GM18508 (cell line): Measurements from ENCODE around the gene NUP88.
"Not testable (repeated sequence)": the region's sequence is repeated elsewhere in the genome, so short reads cannot be mapped to it uniquely, and the experiment has no call there.

Experiments used
- ATAC-seq: cut with Tn5 transposase; IDR thresholded peaks from one replicate; pipeline ENCODE4 v1.9.1; 2021; ENCODE audit warnings: moderate number of reproducible peaks; ENCODE audit not compliant: insufficient read depth, unreplicated experiment

Gene NUP88

DNA sequence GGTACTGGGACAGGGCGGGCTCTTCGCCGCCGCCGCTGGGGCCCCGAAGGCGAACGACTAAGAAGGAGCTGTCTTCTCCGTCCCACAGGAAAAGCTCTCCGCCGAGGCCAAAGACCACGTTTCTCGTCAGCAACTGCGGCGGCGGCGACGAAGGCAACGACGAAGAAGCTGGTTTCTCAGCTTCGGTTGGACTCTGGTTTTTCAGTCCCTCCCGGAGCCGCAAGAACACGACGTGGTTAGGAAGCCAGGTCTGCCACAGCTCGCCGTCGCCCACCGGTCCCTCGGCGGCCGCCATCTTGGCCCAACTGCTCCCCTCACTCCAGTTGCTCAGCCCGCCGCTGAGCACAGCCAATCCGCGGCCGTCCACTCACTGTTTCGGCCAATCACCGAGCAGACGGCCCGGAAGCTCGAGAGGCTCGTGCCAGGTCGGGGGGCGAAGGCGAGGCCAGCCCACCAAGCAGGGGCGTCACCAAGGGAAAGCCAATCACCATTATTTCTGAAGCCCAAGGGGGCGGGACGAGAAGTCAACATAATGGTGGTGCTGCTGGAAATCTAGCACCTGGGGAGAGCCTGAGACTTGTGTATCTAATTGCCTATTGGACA is at the start of gene NUP88:
NUP88 (minus strand) TSS at position 307 of the 603 bp plus-strand sequence; CDS start at position 295, 12 bp downstream.
- ATAC-seq = peak; percentile 43

DNA sequence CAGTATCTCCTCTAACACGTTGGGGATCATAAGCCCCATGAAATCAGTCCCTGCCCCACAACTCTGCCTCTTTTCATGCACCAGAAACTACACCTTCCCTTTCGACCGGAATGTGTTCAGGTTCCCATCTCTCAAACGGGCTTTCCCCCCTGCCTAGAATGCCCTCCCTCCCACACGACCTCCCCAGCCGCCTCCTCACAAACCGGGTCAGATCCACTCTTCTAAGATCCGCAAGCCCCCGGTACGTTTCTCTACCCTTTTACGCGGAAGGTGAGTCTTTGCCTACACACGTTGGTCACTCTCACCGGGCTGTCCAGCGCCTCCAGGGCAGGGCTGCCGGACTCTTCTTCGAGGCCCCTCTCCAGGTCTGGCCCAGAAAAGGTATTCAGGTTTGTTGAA is 48.6 kb upstream of the NUP88 start:
- no peak for ATAC-seq

DNA sequence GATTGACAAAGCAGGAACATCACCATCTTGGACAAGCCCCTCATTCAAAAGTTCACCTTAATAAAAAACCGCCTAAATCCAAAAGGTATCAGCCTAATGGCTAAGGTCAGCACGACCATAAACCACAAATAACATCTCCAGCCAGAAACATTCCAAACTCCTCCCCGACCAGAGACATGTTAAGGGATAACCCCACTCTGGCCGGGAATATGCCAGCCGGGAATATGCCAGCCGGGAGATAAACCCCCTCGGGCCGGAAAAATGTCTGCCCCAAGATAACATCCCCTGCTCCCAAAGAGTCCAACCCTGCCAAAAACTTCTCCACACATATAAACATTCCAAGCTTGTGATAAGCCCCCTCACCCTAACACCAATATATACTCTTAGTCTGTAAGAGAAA is 48.0 kb upstream of the NUP88 start:
- ATAC-seq = no peak

DNA sequence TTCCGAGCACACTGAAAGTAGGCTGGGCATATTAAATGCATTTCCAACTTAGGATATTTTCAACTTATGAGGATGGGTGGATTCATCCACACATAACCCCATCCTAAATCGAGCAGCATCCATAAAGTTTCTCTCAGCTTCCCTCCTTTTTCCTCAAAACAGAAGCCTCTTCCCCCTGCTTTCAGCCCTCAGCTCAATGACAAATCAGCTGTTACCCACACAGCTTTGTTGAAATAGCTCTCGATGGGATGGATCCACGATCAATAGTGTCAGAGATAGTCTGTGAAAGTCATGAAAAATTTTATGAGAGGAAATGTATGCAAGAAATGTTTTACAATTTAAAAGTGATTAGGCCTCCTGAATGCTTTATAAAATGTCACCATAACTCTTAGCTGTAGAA is 46.8 kb upstream of the NUP88 start:
- no peak for ATAC-seq

GRCh38 chr17:5464717-5465507 is 45.5 kb upstream of the NUP88 start:
- ATAC-seq = no peak

GRCh38 chr17:5446786-5447185 is 27.3 kb upstream of the NUP88 start:
- ATAC-seq = no peak

- ATAC-seq = no peak
Measured at GRCh38 chr17:5444209-5444608, 24.7 kb upstream of the NUP88 start.

- ATAC-seq = no peak
Measured at GRCh38 chr17:5443728-5444127, 24.3 kb upstream of the NUP88 start.

DNA sequence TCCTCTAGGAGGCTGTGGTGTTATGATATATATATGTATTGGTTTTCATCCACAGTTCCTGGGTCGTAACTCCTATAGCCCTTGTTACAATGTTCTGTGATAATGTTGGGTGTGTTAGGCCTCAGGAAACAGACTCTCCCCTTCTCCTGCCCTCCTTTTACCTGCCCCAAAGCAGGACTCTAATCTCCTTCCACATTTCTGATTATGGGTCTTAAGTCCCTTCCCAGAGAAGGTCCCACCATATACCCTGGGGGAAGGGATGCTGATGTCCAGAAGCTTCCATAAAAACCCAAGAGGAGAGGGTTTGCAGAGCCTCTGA is 19.9 kb upstream of the NUP88 start:
- peak; percentile 5 for ATAC-seq

GRCh38 chr17:5438716-5439445 is 19.4 kb upstream of the NUP88 start, which contains the start of gene C1QBP:
TSS of gene C1QBP (minus strand) at chr17:5439155. CDS start at chr17:5439073, 82 bp downstream.
- ATAC-seq = peak; percentile 46

GRCh38 chr17:5437721-5438317 is 18.4 kb upstream of the NUP88 start:
- no peak for ATAC-seq

DNA sequence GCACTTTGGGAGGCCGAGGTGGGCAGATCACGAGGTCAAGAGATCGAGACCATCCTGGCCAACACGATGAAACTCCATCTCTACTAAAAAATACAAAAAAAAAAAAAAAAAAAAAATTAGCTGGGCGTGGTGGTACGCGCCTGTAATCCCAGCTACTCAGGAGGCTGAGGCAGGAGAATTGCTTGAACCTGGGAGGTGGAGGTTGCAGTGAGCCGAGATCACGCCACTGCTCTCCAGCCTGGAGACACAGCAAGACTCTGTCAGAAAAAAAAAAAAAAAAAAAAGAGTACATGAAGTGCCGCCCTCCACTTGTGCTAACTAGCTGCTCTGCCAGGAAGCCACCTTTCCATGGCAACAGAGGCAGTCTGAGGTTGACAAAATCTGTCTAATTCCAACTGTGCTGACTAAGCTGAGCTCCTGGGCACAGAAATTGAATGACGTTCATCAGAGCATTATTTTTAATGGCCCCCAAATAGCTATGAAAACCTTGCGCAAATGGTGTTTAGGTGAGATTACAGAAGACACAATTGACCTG is 16.4 kb upstream of the NUP88 start:
- ATAC-seq = not testable (repeated sequence)

- ATAC-seq = no peak
Measured at GRCh38 chr17:5434984-5435383, 15.5 kb upstream of the NUP88 start.

DNA sequence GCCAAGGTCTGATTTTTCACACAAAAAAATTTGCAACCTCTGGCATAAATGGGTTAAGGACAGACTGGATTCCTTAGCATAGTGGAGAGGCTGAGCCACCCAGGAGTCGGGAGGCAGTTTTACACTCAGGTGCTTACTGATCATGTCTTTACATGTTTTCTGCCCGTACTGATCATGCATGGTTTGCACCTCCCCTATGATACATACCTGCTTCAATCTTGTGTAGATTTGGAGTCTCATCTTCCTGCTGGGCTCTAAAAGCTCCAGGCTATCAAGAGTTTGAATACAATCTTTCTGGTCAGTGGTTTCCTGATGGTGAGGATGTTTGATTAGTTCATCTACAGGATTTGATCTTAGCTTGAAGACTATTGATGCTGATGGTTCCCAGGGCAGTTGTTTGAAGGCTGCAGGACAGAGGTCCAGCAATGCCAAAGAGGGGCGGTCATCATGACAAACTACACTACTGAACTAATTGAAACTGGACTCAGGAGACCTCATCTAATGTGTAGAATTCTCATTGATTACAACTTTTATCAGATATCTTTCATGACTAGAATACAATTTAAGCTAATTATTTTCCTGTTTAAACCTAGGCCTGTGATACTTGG is 12.6 kb upstream of the NUP88 start:
- no peak for ATAC-seq

GRCh38 chr17:5431234-5431633 is 11.8 kb upstream of the NUP88 start:
- ATAC-seq = not testable (repeated sequence)

DNA sequence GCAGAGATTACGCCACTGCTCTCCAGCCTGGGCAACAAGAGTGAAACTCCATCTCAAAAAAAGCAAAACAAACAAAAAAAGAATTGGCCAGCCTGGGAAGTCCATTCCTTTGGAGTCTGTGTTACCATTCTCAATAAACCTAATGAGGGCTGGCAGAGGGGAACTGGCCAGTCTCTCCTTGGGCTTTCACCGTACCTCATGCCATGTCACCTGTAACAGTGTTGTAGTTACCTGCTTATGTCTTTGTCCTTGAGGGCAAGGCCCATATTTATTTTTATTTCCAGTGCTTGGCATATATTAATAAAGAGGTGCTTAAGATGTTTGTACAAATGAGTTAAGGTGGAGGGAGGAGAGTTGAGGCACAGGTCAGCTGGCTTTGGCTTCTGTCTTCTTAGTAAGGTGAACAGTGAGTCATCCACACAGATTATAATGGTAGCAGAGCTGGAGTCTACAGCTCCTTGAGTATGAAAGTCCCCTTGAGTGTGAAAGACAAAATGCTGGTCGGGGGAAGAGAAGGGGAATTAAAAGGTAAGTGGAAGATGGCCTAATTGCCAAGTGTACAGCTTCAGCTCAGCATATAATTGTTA is 11.0 kb upstream of the NUP88 start:
- ATAC-seq = no peak

GRCh38 chr17:5429191-5429887 is 9.9 kb upstream of the NUP88 start:
- no peak for ATAC-seq

GRCh38 chr17:5425826-5426225 is 6.4 kb upstream of the NUP88 start:
- ATAC-seq = no peak

- no peak for ATAC-seq
Measured at GRCh38 chr17:5424909-5425308, 5.4 kb upstream of the NUP88 start.
